GM12872 (cell line): Measurements from ENCODE around the gene CDKL4.

ENCODE experiments used
- CTCF ChIP-seq: IDR thresholded peaks from 3 replicates; pipeline ENCODE4 v1.5.1; 2011; ENCODE audit warnings: low read depth, mild to moderate bottlenecking, low read length, moderate library complexity; ENCODE audit not compliant: insufficient read depth

The CDKL4 gene

DNA sequence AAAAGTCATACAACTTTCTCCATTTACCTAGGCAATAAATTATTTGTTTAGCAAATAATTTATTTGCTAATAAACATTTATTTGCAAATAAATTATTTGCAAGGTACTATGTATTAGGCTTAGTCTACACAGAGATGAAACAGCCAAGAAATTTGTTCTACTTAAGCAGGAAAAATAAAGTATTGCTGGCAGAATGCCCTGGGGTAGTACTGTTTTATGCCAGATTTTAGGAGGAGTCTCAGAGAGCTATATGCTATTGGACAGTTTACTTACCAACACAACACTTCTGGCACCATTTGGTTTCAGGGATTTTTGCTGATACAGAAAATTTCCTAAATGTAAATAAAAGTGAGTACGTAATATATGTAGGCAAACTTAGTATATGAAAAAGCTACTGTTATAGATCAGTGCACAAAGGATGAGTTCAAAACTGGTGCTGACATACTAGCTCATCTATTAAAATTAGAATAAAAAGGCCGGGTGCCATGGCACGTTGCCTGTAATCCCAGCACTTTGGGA lies 23.2 kb upstream of the CDKL4 start:
- no peak for TF ChIP-seq CTCF

- no peak for TF ChIP-seq CTCF
Observed at GRCh38 chr2:39266139-39266805, 22.5 kb upstream of the CDKL4 start.

DNA sequence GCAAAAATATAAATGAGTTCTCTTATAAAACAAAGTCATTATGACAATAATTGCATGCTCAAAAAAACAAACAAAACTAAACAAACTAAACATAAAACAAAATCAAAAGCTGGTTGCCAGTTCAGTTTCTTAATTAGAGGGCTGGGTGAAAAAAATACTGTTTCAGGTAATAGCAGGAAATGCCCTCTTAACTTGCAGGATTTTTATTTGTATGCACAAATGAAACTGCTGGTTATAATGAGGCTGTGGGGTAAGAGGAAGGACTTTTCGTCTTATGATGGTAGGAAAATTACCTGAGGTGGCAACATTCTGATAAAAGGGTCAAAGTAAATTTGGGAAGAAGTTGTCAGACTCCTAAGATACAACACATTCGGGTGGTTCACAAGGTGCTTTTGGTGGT lies 21.5 kb upstream of the CDKL4 start:
- no peak for TF ChIP-seq CTCF

DNA sequence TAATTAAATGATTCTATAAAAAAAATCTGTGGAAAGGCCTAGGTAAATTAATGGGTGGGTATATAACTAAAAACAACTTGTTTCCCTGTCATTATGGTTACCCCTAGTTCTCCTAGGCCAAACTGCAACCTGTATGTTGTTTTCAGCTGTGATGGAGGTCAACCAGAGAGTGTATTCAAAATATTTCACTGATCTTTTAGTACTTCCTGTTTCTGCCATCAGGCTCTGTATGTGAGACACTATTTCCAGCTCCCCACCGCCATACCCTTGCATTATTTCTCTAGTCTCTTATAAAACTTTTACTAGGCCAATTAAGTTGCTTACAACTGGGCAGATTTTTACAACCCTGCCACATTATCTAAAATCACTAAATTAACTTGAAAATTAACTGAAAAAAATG lies 21.0 kb upstream of the CDKL4 start:
- no peak for TF ChIP-seq CTCF

- no peak for TF ChIP-seq CTCF
Observed at GRCh38 chr2:39260087-39260486, 16.3 kb upstream of the CDKL4 start.

- TF ChIP-seq CTCF, result no peak
Observed at GRCh38 chr2:39256040-39256439, 12.3 kb upstream of the CDKL4 start.

DNA sequence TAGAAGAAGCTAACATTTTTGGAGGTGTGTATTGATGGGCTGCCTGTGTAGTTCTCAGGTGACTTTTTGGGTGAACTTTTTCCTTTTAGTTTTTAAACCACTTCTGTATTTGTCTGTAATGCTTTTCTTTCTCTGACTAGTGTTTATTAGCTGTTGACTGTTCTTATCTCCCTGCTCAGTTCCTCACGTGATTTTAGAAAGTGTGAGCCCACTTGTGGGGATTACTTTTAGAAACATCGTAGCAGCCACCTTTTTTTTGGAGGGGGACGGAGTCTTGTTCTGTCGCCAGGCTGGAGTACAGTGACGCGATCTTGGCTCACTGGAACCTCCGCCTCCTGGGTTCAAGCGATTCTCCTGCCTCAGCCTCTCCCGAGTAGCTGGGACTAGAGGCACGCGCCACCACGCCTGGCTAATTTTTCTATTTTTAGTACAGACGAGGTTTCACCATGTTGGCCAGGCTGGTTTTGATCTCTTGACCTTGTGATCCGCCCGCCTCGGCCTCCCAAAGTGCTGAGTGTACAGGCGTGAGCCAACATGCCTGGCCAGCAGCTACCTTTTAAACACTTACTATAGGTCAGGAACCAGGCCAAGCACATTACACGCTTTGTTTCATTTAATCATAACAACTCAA lies 9.2 kb upstream of the CDKL4 start:
- no peak for TF ChIP-seq CTCF
